Endothelial cell of umbilical vein (primary cell): ENCODE results near the gene DIP2B. TPM values are rescaled to one million over a fixed set of nuclear protein-coding genes. Genes with fewer than 3 reads are reported as not detected.

Experiments
- BruUV-seq: library from RNA; stranded (reverse); fragments of 400-500 nt; replicated peaks from 2 replicates; lab custom pipeline; 2021; lab: Mats Ljungman, UMichigan
- CTCF ChIA-PET: fragments of 300-600, 350-600 bp; sonication (Branson Sonifier 250); formaldehyde crosslinking; loops from one replicate; lab custom pipeline; 2021; ENCODE audit warnings: antibody characterized with exemption, inconsistent platforms; lab: Charles Lee
- POLR2A ChIA-PET: fragments of 300-600, 350-600 bp; sonication (Branson Sonifier 250); formaldehyde crosslinking; loops from one replicate; lab custom pipeline; 2021; ENCODE audit warnings: antibody characterized with exemption, inconsistent platforms; lab: Charles Lee
- DNase-seq: peaks from one replicate; pipeline ENCODE4 v3.0.0-alpha.2; 2011; ENCODE audit warnings: low read depth, low spot score
- FAIRE-seq: peaks from 2 replicates; lab custom pipeline; 2011; peaks lifted over from hg19 to GRCh38; lab: Jason Lieb, UNC
- H2AFZ ChIP-seq: 2 replicates; pipeline ENCODE4 v1.6.0; 2012; ENCODE audit warnings: low read depth, low read length, control low read depth, inconsistent platforms
- H3K27ac ChIP-seq: 2 replicates; pipeline ENCODE4 v1.5.1; 2011; ENCODE audit warnings: low read depth, mild to moderate bottlenecking, control low read depth, low read length, moderate library complexity; ENCODE audit not compliant: insufficient read depth
- H3K27me3 ChIP-seq, 2 experiments: 2 replicates each; pipeline versions ENCODE4 v1.6.0 to v1.6.1; 2011; ENCODE audit warnings: low read length in 2 of 2, mixed read lengths in 1 of 2; ENCODE audit not compliant: control insufficient read depth in 2 of 2, insufficient read depth in 2 of 2
- H3K36me3 ChIP-seq, 2 experiments: 2 replicates in 1 of 2; 3 replicates in 1 of 2; pipeline ENCODE4 v1.5.1; 2011; ENCODE audit warnings: low read length in 2 of 2, mild to moderate bottlenecking in 1 of 2, moderate library complexity in 1 of 2; ENCODE audit not compliant: control insufficient read depth in 2 of 2, insufficient read depth in 2 of 2; ENCODE audit errors: extremely low read depth in 1 of 2
- H3K4me1 ChIP-seq: 3 replicates; pipeline ENCODE4 v1.5.1; 2011; ENCODE audit warnings: mild to moderate bottlenecking, low read length; ENCODE audit not compliant: control insufficient read depth, insufficient read depth; ENCODE audit errors: extremely low read depth
- H3K4me2 ChIP-seq: 2 replicates; pipeline ENCODE4 v1.6.1; 2011; ENCODE audit warnings: low read length, control low read depth, mixed read lengths; ENCODE audit not compliant: insufficient read depth
- H3K4me3 ChIP-seq, 3 experiments: fragments of 200-600 bp in 1 of 3; sonication (generic), shearing (Covaris generic) in 1 of 3; replicated peaks in 1 of 3; 2 replicates each; pipeline ENCODE4 v1.5.1; 2011 to 2016; ENCODE audit warnings: control low read depth in 3 of 3, low read length in 3 of 3, mild to moderate bottlenecking in 2 of 3, inconsistent platforms in 1 of 3, low read depth in 1 of 3, moderate library complexity in 1 of 3; ENCODE audit not compliant: insufficient read depth in 1 of 3
- H3K79me2 ChIP-seq: 2 replicates; pipeline ENCODE4 v1.6.0; 2012; ENCODE audit warnings: low read length, inconsistent platforms; ENCODE audit not compliant: control insufficient read depth, insufficient read depth
- H3K9ac ChIP-seq: replicated peaks from 2 replicates; pipeline ENCODE3; 2011; ENCODE audit warnings: low read length, control low read depth; ENCODE audit not compliant: insufficient read depth; ENCODE audit errors: extremely low read depth
- H3K9me1 ChIP-seq: replicated peaks from 3 replicates; pipeline ENCODE4 v1.6.0; 2011; ENCODE audit warnings: mild to moderate bottlenecking, low read length; ENCODE audit not compliant: control insufficient read depth, insufficient read depth; ENCODE audit errors: extremely low read depth
- H3K9me3 ChIP-seq: replicated peaks from 2 replicates; pipeline ENCODE4 v1.5.1; 2012; ENCODE audit warnings: low read length, inconsistent platforms; ENCODE audit not compliant: control insufficient read depth, insufficient read depth
- H4K20me1 ChIP-seq: replicated peaks from 2 replicates; pipeline ENCODE3; 2011; ENCODE audit warnings: mild to moderate bottlenecking, low read length; ENCODE audit not compliant: control insufficient read depth, insufficient read depth; ENCODE audit errors: extremely low read depth
- EZH2 ChIP-seq: IDR thresholded peaks from 2 replicates; pipeline ENCODE4 v1.6.1; 2012; ENCODE audit warnings: borderline replicate concordance, low read depth, mild to moderate bottlenecking, moderate library complexity, low read length, inconsistent platforms; ENCODE audit not compliant: severe bottlenecking
- FOS ChIP-seq: IDR thresholded peaks from 2 replicates; pipeline ENCODE4 v1.6.1; 2011; ENCODE audit warnings: mild to moderate bottlenecking, low read length, moderate library complexity, borderline replicate concordance; ENCODE audit not compliant: insufficient read depth
- GATA2 ChIP-seq: IDR thresholded peaks from 2 replicates; pipeline ENCODE4 v1.7.0; 2011; ENCODE audit warnings: low read depth, mild to moderate bottlenecking, moderate library complexity, mixed read lengths, low read length; ENCODE audit not compliant: insufficient read length, insufficient read depth
- JUN ChIP-seq: IDR thresholded peaks from 2 replicates; pipeline ENCODE4 v1.6.1; 2011; ENCODE audit warnings: borderline replicate concordance, low read depth; ENCODE audit not compliant: insufficient read length, insufficient read depth
- MYC ChIP-seq: IDR thresholded peaks from one replicate; pipeline ENCODE4 v1.6.1; 2011; ENCODE audit warnings: mild to moderate bottlenecking, low read depth, low read length
- POLR2A ChIP-seq: IDR thresholded peaks from 2 replicates; pipeline ENCODE4 v1.6.1; 2012; ENCODE audit warnings: low read depth, mild to moderate bottlenecking, control low read depth, low read length
- POLR2AphosphoS5 ChIP-seq: IDR thresholded peaks from 2 replicates; pipeline ENCODE4 v1.6.1; 2012; ENCODE audit warnings: low read depth, mild to moderate bottlenecking, control low read depth, low read length, moderate library complexity; ENCODE audit not compliant: insufficient read depth
- dilution Hi-C: fragments of 300-500 bp; cut with MboI; formaldehyde crosslinking; loops from one replicate; pipeline ENCODE4 v1.15.0; 2019; ENCODE audit warnings: low sequenced_read_pairs; ENCODE audit not compliant: extremely low pct_ligation_motif_present
- intact Hi-C: fragments of 100-400 bp; cut with micrococcal nuclease; formaldehyde crosslinking; loops from one replicate; pipeline ENCODE4 v1.10.0; 2022
- polyA plus RNA-seq, 4 experiments: library from polyadenylated mRNA; depleted of rRNA in 3 of 4; stranded (reverse) in 3 of 4; unstranded in 1 of 4; fragments of >200 nt; gene quantifications; 2 replicates each; pipeline versions ENCODE4 v1.2.1 to v1.2.3, GENCODE V29; 2011 to 2012; ENCODE audit warnings: missing spikeins in 1 of 4
- total RNA-seq: library from RNA; stranded (reverse); gene quantifications from 2 replicates; pipeline ENCODE4 v1.2.3, GENCODE V29; 2021
- TF ChIP-seq, protein P1 (sequence below): IDR thresholded peaks from 2 replicates; pipeline ENCODE4 v1.6.1; 2011; ENCODE audit not compliant: insufficient read depth, insufficient read length
- TF ChIP-seq, protein P2 (sequence below), 2 donors: IDR thresholded peaks; 1 replicate in 1 of 2; 2 replicates in 1 of 2; pipeline ENCODE4 v1.5.1; 2011; ENCODE audit warnings: low read length in 2 of 2, mild to moderate bottlenecking in 2 of 2, moderate library complexity in 2 of 2, control low read depth in 1 of 2, inconsistent platforms in 1 of 2, low read depth in 1 of 2; ENCODE audit not compliant: insufficient read depth in 1 of 2; ENCODE audit errors: extremely low read depth in 1 of 2

DIP2B gene
- total and polyA plus RNA-seq, 2 donors (not counting 3 experiments of a cell fraction or from before 2014, with no cell fraction given): 14.5 to 28.0 TPM

DNA sequence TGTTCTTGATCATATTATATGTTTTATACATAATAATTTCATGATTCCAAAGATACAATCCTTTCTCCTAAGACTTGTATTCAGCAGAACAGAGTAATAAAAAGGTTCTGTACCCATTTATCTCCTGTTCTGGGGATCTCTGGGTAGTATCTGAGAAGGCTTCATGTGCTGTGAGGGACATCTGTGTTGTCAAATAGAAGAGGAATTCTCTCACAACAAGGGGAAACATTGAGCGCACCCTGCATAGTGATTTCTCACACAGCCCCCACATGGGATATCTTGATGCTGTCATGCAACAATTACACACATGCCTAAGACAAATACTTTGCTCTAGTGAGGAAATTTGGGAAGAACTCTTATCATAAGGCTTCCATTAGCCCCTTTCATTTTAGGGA, 157.3 kb downstream of the DIP2B start:
- intact Hi-C loops: no loop called here
- no peak overlapping the region for H3K9ac ChIP-seq
- DNase-seq (no peak), FAIRE-seq (no peak)
- no peaks in the 10 kb centered on the region for H3K9me1 ChIP-seq
- TF ChIP-seq POLR2A (no peak), FOS (no peak), POLR2AphosphoS5 (no peak), JUN (no peak), EZH2 (no peak), MYC (no peak), GATA2 (no peak)
- TF ChIP-seq, protein P1, sequence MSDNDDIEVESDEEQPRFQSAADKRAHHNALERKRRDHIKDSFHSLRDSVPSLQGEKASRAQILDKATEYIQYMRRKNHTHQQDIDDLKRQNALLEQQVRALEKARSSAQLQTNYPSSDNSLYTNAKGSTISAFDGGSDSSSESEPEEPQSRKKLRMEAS: no peak
- TF ChIP-seq, protein P2, sequence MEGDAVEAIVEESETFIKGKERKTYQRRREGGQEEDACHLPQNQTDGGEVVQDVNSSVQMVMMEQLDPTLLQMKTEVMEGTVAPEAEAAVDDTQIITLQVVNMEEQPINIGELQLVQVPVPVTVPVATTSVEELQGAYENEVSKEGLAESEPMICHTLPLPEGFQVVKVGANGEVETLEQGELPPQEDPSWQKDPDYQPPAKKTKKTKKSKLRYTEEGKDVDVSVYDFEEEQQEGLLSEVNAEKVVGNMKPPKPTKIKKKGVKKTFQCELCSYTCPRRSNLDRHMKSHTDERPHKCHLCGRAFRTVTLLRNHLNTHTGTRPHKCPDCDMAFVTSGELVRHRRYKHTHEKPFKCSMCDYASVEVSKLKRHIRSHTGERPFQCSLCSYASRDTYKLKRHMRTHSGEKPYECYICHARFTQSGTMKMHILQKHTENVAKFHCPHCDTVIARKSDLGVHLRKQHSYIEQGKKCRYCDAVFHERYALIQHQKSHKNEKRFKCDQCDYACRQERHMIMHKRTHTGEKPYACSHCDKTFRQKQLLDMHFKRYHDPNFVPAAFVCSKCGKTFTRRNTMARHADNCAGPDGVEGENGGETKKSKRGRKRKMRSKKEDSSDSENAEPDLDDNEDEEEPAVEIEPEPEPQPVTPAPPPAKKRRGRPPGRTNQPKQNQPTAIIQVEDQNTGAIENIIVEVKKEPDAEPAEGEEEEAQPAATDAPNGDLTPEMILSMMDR (IDR thresholded peaks at IDR 0.05; ENCODE audit: extremely low read depth in 1 of 2, insufficient read depth in 1 of 2, low read depth in 1 of 2, low read length in 2 of 2): no peak
- BruUV-seq: no TSS peak
- POLR2A ChIA-PET: no interaction called here
- H3K27ac ChIP-seq: no peak overlapping the region
- no peak overlapping the region for H3K4me2 ChIP-seq
- no peaks in the 10 kb centered on the region for H3K27me3 ChIP-seq
- H3K4me3 ChIP-seq: no peak overlapping the region
- CTCF ChIA-PET: interaction anchor here (1.6 kb wide), 1 partner anchor 10 kb away, joined by 5 read pairs; no protein-coding TSS in a partner anchor
- no peak overlapping the region for H2AFZ ChIP-seq
- H3K36me3 ChIP-seq: no peaks in the 10 kb centered on the region
- no peaks in the 10 kb centered on the region for H4K20me1 ChIP-seq
- dilution Hi-C loops: no loop called here
- no peaks in the 10 kb centered on the region for H3K79me2 ChIP-seq
- no peaks in the 10 kb centered on the region for H3K9me3 ChIP-seq
- no peaks in the 10 kb centered on the region for H3K4me1 ChIP-seq
